ENCODE data around the gene STK32B.

GRCh38 chr4:5158825-5159224 lies 107.5 kb downstream of the STK32B start:
- TF ChIP-seq CTCF (conservative IDR thresholded peaks at IDR 0.05; ENCODE audit: low read length): no peak
- TF ChIP-seq EZH2phosphoT487 (IDR thresholded peaks at IDR 0.05; ENCODE audit: borderline replicate concordance): no peak

Measured in Loucy (cell line).